ENCODE measurements around the gene SLC4A9. TPM values are rescaled to one million over a fixed set of nuclear protein-coding genes. Genes with fewer than 3 reads are reported as not detected.

The SLC4A9 gene
- total RNA-seq, 1 donor from 2014 or later = 1.8 TPM

DNA sequence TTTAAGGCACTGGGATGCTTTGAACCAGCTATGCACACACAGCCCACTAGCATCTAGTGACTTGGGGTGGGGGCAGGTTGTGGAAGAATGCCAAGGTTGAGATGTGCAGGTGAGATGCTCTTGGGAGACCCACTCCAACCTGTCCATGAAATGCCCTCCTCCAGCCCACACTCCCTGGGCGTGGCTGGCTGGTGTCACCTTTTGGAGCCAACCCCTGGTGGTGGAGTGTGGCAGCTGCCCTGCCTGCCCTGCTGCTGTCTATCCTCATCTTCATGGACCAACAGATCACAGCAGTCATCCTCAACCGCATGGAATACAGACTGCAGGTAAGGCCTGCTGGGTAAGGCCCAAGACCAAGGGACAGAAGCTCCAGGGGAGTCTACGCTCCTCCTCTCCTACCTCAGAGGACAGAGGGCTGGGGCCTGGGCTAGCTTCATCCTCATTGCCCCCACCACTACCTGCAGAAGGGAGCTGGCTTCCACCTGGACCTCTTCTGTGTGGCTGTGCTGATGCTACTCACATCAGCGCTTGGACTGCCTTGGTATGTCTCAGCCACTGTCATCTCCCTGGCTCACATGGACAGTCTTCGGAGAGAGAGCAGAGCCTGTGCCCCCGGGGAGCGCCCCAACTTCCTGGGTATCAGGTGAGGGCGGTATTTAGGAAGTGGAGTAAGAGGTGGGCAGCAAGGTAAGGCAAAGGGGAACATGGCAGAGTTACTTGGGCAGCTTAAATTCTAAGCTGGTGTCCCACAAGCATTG is 7.4 kb downstream of the SLC4A9 start:
- Mint-ChIP-seq H3K9me3 (no peaks in the 10 kb centered on the region), H3K36me3 (no peaks in the 10 kb centered on the region), H3K27me3 (ENCODE audit: low read depth) (no peaks in the 10 kb centered on the region), H3K4me1 (peaks cover 4% of the 10 kb centered on the region), H3K27ac (no peak overlapping the region), H3K4me3 (no peak overlapping the region)
- TF ChIP-seq, protein P1, sequence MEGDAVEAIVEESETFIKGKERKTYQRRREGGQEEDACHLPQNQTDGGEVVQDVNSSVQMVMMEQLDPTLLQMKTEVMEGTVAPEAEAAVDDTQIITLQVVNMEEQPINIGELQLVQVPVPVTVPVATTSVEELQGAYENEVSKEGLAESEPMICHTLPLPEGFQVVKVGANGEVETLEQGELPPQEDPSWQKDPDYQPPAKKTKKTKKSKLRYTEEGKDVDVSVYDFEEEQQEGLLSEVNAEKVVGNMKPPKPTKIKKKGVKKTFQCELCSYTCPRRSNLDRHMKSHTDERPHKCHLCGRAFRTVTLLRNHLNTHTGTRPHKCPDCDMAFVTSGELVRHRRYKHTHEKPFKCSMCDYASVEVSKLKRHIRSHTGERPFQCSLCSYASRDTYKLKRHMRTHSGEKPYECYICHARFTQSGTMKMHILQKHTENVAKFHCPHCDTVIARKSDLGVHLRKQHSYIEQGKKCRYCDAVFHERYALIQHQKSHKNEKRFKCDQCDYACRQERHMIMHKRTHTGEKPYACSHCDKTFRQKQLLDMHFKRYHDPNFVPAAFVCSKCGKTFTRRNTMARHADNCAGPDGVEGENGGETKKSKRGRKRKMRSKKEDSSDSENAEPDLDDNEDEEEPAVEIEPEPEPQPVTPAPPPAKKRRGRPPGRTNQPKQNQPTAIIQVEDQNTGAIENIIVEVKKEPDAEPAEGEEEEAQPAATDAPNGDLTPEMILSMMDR (IDR thresholded peaks at IDR 0.05; ENCODE audit: unreplicated experiment) = no peak
- DNase-seq (ENCODE audit: low spot score in 2 of 2, unreplicated experiment in 2 of 2) = no peak

DNA sequence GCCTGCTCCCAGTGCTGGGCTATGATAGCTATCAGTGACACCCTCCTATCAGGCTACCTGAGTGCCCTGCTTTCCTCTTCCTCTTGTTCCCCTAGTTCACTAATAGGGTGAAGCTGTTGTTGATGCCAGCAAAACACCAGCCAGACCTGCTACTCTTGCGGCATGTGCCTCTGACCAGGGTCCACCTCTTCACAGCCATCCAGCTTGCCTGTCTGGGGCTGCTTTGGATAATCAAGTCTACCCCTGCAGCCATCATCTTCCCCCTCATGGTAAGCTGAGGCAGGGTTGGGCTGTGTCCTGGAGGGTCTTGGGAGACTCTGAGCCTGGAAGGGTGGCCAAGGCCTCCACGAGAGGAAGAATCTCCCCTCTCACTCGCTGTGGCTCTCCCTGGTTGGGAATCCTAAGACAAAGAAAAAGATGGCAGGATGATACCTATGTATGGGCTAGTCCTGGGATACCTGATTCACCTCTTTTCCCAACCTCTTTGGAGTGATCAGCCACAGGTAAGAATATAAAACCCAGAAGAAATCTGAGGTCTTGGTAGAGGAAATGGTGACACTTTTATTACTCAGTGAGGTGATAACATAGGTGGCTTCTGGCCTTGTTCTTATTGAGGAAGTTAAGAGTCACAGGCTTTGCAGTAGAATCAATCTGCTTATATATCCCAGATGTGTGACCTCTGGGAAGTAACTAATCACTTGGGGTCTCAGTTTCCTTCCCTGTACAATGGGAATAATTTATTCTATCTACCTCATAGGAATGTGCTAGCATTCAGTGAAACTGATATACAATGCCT is 11.6 kb downstream of the SLC4A9 start:
- H3K4me1 Mint-ChIP-seq = peaks cover 2% of the 10 kb centered on the region
- no peaks in the 10 kb centered on the region for H3K36me3 Mint-ChIP-seq
- no peaks in the 10 kb centered on the region for H3K9me3 Mint-ChIP-seq
- H3K27ac Mint-ChIP-seq = no peak overlapping the region
- no peaks in the 10 kb centered on the region for H3K27me3 Mint-ChIP-seq (ENCODE audit: low read depth)
- no peak for DNase-seq (ENCODE audit: low spot score in 2 of 2, unreplicated experiment in 2 of 2)
- TF ChIP-seq, protein P1 (IDR thresholded peaks at IDR 0.05; ENCODE audit: unreplicated experiment) = no peak
- no peak overlapping the region for H3K4me3 Mint-ChIP-seq

DNA sequence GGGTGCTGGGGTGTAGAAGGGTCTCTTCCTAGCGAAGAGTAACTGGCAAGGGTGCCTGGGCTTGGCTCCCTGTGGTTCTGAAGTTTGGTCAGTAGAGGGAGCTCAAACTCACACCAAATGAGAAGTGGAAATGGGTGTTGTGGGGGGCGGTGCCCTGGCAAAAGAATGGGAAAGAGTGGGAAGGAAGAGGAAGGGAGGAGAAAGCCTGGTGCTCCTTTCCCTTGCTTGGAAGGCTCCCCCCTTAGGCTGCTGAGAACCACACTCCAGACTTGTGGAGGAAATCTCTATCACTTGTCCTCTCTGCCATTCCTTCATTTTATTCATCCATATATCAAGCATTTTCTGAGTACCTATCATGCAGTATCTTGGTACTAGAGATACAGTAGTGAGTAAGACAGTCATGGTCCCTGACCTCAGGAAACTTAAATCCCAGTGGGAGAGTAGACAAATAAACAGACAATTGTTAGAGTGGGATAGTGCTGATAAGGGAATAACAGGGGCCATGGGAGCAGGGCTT is 13.0 kb downstream of the SLC4A9 start:
- no peak overlapping the region for H3K4me3 Mint-ChIP-seq
- TF ChIP-seq, protein P1 (IDR thresholded peaks at IDR 0.05; ENCODE audit: unreplicated experiment) = peak; percentile 70
- no peak overlapping the region for H3K27ac Mint-ChIP-seq
- H3K27me3 Mint-ChIP-seq (ENCODE audit: low read depth) = no peaks in the 10 kb centered on the region
- H3K36me3 Mint-ChIP-seq = no peaks in the 10 kb centered on the region
- peaks cover 2% of the 10 kb centered on the region for H3K4me1 Mint-ChIP-seq
- peak in 1 of 2 experiments; percentile 64 for DNase-seq (ENCODE audit: low spot score in 2 of 2, unreplicated experiment in 2 of 2)
- H3K9me3 Mint-ChIP-seq = no peaks in the 10 kb centered on the region

DNA sequence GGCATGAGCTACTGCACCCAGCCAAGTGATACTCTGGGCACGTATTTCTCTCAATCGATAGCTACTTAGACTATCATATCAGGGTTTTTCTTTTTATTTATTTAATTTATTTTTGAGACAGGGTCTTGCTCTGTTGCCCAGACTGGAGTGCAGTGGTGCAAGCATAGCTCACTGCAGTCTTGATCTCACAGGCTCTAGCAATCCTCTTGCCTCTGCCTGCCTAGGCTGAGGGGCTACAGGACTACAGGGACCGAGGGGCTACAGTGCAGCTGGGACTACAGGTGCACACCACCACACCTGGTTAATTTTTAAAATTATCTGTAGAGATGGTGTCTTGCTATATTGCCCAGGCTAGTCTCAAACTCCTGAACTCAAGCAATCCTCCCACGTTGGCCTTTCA is 21.4 kb downstream of the SLC4A9 start:
- no peak overlapping the region for H3K4me3 Mint-ChIP-seq
- no peaks in the 10 kb centered on the region for H3K36me3 Mint-ChIP-seq
- no peak for DNase-seq (ENCODE audit: low spot score in 2 of 2, unreplicated experiment in 2 of 2)
- no peaks in the 10 kb centered on the region for H3K4me1 Mint-ChIP-seq
- H3K27me3 Mint-ChIP-seq (ENCODE audit: low read depth) = no peaks in the 10 kb centered on the region
- TF ChIP-seq, protein P1 (IDR thresholded peaks at IDR 0.05; ENCODE audit: unreplicated experiment) = no peak
- H3K9me3 Mint-ChIP-seq = no peaks in the 10 kb centered on the region
- H3K27ac Mint-ChIP-seq = no peak overlapping the region

DNA sequence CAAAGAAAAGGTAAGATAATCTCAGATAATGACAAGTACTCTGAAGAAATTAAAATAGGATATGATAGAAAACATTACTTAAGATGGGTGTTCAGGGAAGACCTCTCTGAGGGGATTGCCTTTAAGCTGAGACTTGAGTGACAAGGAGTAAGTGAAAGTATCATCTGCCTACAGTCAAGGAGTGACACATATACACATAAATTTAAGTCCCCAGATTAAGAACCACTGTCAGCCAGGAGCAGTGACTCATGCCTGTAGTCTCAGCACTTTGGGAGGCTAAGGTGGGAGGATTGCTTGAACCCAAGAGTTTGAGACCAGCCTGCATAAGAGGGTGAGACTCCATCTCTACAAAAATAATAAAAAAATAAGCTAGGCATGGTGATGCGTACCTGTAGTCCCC is 22.0 kb downstream of the SLC4A9 start:
- H3K9me3 Mint-ChIP-seq = no peaks in the 10 kb centered on the region
- no peak overlapping the region for H3K27ac Mint-ChIP-seq
- no peak for DNase-seq (ENCODE audit: low spot score in 2 of 2, unreplicated experiment in 2 of 2)
- TF ChIP-seq, protein P1 (IDR thresholded peaks at IDR 0.05; ENCODE audit: unreplicated experiment) = no peak
- no peaks in the 10 kb centered on the region for H3K36me3 Mint-ChIP-seq
- H3K4me1 Mint-ChIP-seq = no peaks in the 10 kb centered on the region
- no peak overlapping the region for H3K4me3 Mint-ChIP-seq
- H3K27me3 Mint-ChIP-seq (ENCODE audit: low read depth) = no peaks in the 10 kb centered on the region

Measured in mesothelial cell of epicardium (in vitro differentiated cells).